Fibroblast of lung (primary cell): ENCODE data around the gene SIAH2.

Experiments
- CTCF ChIP-seq, 2 donors: IDR thresholded peaks in 1 of 2; conservative IDR thresholded peaks in 1 of 2; 1 replicate in 1 of 2; 2 replicates in 1 of 2; pipeline ENCODE4 v1.5.1; 2011 to 2012; ENCODE audit warnings: low read length in 2 of 2, control low read depth in 1 of 2, inconsistent platforms in 1 of 2, low read depth in 1 of 2, mild to moderate bottlenecking in 1 of 2
- EZH2 ChIP-seq: IDR thresholded peaks from 2 replicates; pipeline ENCODE4 v1.5.1; 2012; ENCODE audit warnings: low read length, control low read depth, mild to moderate bottlenecking; ENCODE audit errors: missing control alignments

- TF ChIP-seq CTCF (conservative IDR thresholded peaks at IDR 0.05 in 1 of 2, IDR thresholded peaks at IDR 0.05 in 1 of 2; ENCODE audit: low read depth in 1 of 2, low read length in 2 of 2) (no peak), EZH2 (no peak)
Measured at GRCh38 chr3:150773616-150774192, 10.7 kb upstream of the SIAH2 start.
